HFF-Myc (cell line): ENCODE data around the gene NOSTRIN.
"Not testable (repeated sequence)": the region's sequence is repeated elsewhere in the genome, so short reads cannot be mapped to it uniquely, and the experiment has no call there.

ENCODE experiments used
- DNase-seq: peaks from one replicate; pipeline ENCODE4 v3.0.0-alpha.2; 2011; ENCODE audit warnings: low read depth; ENCODE audit errors: extremely low read depth
- H3K4me3 ChIP-seq: replicated peaks from 2 replicates; pipeline ENCODE4 v1.5.1; 2011; ENCODE audit warnings: low read depth, mild to moderate bottlenecking, control low read depth, low read length
- TF ChIP-seq, protein P1 (sequence below): IDR thresholded peaks from 2 replicates; pipeline ENCODE4 v1.5.1; 2012; ENCODE audit warnings: mild to moderate bottlenecking, low read depth, low read length, control low read depth; ENCODE audit errors: missing control alignments

NOSTRIN gene

DNA sequence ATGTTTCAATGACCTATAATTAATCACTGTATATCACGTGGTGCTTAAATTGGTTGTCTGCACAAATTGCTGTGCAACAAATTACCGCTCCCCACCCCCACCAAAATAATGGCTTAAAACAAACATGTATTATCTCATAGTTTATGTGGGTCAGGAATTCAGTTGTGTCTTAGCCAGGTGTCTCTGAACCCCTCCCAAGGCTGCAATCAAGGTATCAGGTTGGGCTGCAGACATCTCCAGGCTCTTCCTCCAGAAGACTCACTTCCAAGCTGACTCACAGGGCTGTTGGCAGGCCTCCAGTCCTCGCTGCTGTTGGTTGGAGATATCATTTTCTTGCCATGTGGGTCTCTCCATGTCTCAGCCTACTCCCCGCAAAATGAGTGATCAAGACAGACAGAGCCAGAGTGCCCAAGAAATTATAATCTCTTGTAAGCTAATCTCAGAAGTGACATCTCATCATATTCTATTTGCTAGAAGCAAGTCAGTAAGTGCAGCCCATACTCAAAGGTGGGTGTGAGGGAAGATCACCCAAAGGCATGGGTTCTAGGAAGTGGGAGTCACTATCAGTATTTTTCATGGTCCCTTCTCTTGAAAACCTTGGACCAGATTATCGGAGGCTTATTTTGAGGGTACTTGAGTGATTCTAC lies 49.4 kb downstream of the NOSTRIN start:
- H3K4me3 ChIP-seq: no peak overlapping the region
- peak; percentile 46 for DNase-seq
- TF ChIP-seq, protein P1, sequence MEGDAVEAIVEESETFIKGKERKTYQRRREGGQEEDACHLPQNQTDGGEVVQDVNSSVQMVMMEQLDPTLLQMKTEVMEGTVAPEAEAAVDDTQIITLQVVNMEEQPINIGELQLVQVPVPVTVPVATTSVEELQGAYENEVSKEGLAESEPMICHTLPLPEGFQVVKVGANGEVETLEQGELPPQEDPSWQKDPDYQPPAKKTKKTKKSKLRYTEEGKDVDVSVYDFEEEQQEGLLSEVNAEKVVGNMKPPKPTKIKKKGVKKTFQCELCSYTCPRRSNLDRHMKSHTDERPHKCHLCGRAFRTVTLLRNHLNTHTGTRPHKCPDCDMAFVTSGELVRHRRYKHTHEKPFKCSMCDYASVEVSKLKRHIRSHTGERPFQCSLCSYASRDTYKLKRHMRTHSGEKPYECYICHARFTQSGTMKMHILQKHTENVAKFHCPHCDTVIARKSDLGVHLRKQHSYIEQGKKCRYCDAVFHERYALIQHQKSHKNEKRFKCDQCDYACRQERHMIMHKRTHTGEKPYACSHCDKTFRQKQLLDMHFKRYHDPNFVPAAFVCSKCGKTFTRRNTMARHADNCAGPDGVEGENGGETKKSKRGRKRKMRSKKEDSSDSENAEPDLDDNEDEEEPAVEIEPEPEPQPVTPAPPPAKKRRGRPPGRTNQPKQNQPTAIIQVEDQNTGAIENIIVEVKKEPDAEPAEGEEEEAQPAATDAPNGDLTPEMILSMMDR: no peak

- no peak overlapping the region for H3K4me3 ChIP-seq
- no peak for DNase-seq
- TF ChIP-seq, protein P1: no peak
These were observed 50.0 kb downstream of the NOSTRIN start for GRCh38 chr2:168852481-168852880.

DNA sequence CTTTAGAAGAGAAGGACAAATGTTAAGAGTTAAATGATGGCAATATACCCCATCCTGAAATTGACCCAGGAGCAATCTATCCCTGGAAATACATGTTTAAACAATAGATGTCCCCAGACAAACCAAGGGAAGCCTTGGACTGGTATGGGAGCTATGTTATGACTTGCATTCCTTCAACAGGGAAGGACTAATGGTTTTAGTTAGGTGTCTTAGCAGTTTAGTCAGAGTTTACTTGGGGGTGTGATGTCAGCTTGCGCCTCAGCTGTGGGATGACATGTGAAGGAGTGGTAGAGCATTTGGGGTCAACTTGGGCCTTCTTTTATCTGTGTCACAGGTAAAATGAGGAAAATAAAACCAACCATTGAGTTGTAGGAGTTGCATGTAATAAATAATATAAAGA lies 51.0 kb downstream of the NOSTRIN start:
- TF ChIP-seq, protein P1: no peak
- no peak for DNase-seq
- no peak overlapping the region for H3K4me3 ChIP-seq

DNA sequence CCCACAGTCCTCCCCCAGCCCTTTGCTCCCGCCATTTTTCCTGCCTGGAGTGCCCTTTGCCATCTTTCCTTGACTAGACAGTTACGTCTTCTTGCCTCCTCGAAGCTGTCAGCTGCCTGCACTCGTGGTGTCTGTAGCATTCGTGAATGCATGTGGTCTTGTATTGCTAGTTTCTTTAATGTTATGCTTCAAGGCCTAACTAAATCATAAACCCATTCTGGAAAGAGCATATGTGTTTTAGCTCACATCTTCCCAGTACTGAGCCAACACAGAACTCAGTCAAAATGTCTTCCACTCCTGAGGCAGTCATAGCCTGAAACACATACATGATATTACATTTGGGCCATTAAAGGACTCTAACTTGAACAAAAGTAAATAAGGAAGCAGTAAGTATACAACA lies 52.2 kb downstream of the NOSTRIN start:
- DNase-seq: no peak
- no peak overlapping the region for H3K4me3 ChIP-seq
- TF ChIP-seq, protein P1: no peak

GRCh38 chr2:168855601-168856000 lies 53.2 kb downstream of the NOSTRIN start:
- TF ChIP-seq, protein P1: no peak
- no peak overlapping the region for H3K4me3 ChIP-seq

GRCh38 chr2:168858146-168858545 lies 55.7 kb downstream of the NOSTRIN start:
- DNase-seq: no peak
- TF ChIP-seq, protein P1: no peak
- H3K4me3 ChIP-seq: no peak overlapping the region

More at GRCh38 chr2:168855601-168856000, 53.2 kb downstream of the NOSTRIN start:
- no peak for DNase-seq

DNA sequence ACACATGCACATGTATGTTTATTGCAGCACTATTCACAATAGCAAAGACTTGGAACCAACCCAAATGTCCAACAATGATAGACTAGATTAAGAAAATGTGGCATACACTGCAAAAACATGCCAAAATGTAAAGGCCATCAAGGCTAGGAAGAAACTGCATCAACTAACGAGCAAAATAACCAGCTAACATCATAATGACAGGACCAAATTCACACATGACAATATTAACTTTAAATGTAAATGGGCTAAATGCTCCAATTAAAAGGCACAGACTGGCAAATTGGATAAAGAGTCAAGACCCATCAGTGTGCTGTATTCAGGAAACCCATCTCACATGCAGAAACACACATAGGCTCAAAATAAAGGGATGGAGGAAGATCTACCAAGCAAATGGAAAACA lies 64.7 kb downstream of the NOSTRIN start:
- not testable (repeated sequence) for DNase-seq, H3K4me3 ChIP-seq

DNA sequence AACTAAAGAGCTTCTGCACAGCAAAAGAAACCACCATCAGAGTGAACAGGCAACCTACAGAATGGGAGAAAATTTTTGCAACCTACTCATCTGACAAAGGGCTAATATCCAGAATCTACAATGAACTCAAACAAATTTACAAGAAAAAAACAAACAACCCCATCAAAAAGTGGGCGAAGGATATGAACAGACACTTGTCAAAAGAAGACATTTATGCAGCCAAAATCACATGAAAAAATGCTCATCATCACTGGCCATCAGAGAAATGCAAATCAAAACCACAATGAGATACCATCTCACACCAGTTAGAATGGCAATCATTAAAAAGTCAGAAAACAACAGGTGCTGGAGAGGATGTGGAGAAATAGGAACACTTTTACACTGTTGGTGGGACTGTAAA lies 67.9 kb downstream of the NOSTRIN start:
- H3K4me3 ChIP-seq, DNase-seq: not testable (repeated sequence)

GRCh38 chr2:168870824-168871223 lies 68.4 kb downstream of the NOSTRIN start:
- DNase-seq, H3K4me3 ChIP-seq: not testable (repeated sequence)
